Neural progenitor cell (in vitro differentiated cells): Measurements from ENCODE around the gene ADCY9. TPM values are rescaled to one million over a fixed set of nuclear protein-coding genes. Genes with fewer than 3 reads are reported as not detected.

Experiments used
- DNase-seq: peaks from one replicate; pipeline ENCODE4 v3.0.0-alpha.2; 2016; ENCODE audit warnings: low spot score
- H2AFZ ChIP-seq: fragments of 200-600 bp; sonication (generic); replicated peaks from 2 replicates; pipeline ENCODE4 v1.6.1; 2016; ENCODE audit warnings: antibody characterized with exemption
- H3F3A ChIP-seq: fragments of 200-600 bp; sonication (generic); 2 replicates; pipeline ENCODE4 v1.6.1; 2016; ENCODE audit warnings: antibody characterized with exemption, low read depth
- H3K27ac ChIP-seq: fragments of 200-600 bp; sonication (generic); 2 replicates; pipeline ENCODE4 v1.5.1; 2016; ENCODE audit warnings: mild to moderate bottlenecking
- H3K27me3 ChIP-seq: fragments of 200-600 bp; sonication (generic); 2 replicates; pipeline ENCODE4 v1.6.1; 2016; ENCODE audit warnings: mild to moderate bottlenecking, moderate library complexity
- H3K36me3 ChIP-seq: fragments of 200-600 bp; sonication (generic); 2 replicates; pipeline ENCODE4 v1.5.1; 2016
- H3K4me1 ChIP-seq: fragments of 200-600 bp; sonication (generic); 2 replicates; pipeline ENCODE4 v1.6.1; 2016; ENCODE audit warnings: mixed run types
- H3K4me2 ChIP-seq: fragments of 200-600 bp; sonication (generic); 2 replicates; pipeline ENCODE4 v1.6.1; 2016
- H3K4me3 ChIP-seq: fragments of 200-600 bp; sonication (generic); 2 replicates; pipeline ENCODE4 v1.5.1; 2016
- H3K79me2 ChIP-seq: fragments of 200-600 bp; sonication (generic); 2 replicates; pipeline ENCODE4 v1.6.1; 2016; ENCODE audit warnings: low read depth
- H3K9ac ChIP-seq: fragments of 200-600 bp; sonication (generic); 2 replicates; pipeline ENCODE4 v1.6.1; 2016
- H3K9me3 ChIP-seq: fragments of 200-600 bp; sonication (generic); 2 replicates; pipeline ENCODE4 v1.5.1; 2016; ENCODE audit warnings: low read depth
- H4K20me1 ChIP-seq: fragments of 200-600 bp; sonication (generic); 2 replicates; pipeline ENCODE4 v1.6.1; 2016; ENCODE audit warnings: low read depth
- H3K27ac Mint-ChIP-seq: 3 replicates; pipeline ENCODE4 v1.8.0; 2021; ENCODE audit warnings: mixed read lengths
- H3K27me3 Mint-ChIP-seq: 2 replicates; pipeline ENCODE4 v1.8.0; 2022; ENCODE audit warnings: low read depth, mild to moderate bottlenecking, inconsistent platforms, moderate library complexity, mixed read lengths; ENCODE audit not compliant: insufficient read depth
- H3K36me3 Mint-ChIP-seq: 3 replicates; pipeline ENCODE4 v1.8.0; 2021; ENCODE audit warnings: mixed read lengths
- H3K4me1 Mint-ChIP-seq: 3 replicates; pipeline ENCODE4 v1.8.0; 2021; ENCODE audit warnings: mixed read lengths
- H3K4me3 Mint-ChIP-seq: 3 replicates; pipeline ENCODE4 v1.8.0; 2021; ENCODE audit warnings: mild to moderate bottlenecking, moderate library complexity, mixed read lengths
- H3K9me3 Mint-ChIP-seq: 3 replicates; pipeline ENCODE4 v1.8.0; 2020; ENCODE audit warnings: mixed read lengths
- CTCF ChIP-seq: fragments of 200-600 bp; sonication (generic); IDR thresholded peaks from 2 replicates; pipeline ENCODE4 v1.5.1; 2017; ENCODE audit warnings: antibody characterized with exemption, mild to moderate bottlenecking
- EZH2 ChIP-seq: fragments of 200-600 bp; sonication (generic); IDR thresholded peaks from 2 replicates; pipeline ENCODE4 v1.6.1; 2017; ENCODE audit warnings: antibody characterized with exemption, mild to moderate bottlenecking, moderate library complexity
- EZH2phosphoT487 ChIP-seq: fragments of 200-600 bp; sonication (generic); IDR thresholded peaks from 2 replicates; pipeline ENCODE4 v1.6.1; 2017; ENCODE audit warnings: antibody characterized with exemption
- total RNA-seq: library from RNA; depleted of rRNA; stranded (reverse); fragments of >200 nt; gene quantifications from 2 replicates; pipeline ENCODE4 v1.2.3, GENCODE V29; 2015; ENCODE audit warnings: low replicate concordance

Gene ADCY9
- total RNA-seq, 1 donor from 2014 or later, result 1.2 TPM

DNA sequence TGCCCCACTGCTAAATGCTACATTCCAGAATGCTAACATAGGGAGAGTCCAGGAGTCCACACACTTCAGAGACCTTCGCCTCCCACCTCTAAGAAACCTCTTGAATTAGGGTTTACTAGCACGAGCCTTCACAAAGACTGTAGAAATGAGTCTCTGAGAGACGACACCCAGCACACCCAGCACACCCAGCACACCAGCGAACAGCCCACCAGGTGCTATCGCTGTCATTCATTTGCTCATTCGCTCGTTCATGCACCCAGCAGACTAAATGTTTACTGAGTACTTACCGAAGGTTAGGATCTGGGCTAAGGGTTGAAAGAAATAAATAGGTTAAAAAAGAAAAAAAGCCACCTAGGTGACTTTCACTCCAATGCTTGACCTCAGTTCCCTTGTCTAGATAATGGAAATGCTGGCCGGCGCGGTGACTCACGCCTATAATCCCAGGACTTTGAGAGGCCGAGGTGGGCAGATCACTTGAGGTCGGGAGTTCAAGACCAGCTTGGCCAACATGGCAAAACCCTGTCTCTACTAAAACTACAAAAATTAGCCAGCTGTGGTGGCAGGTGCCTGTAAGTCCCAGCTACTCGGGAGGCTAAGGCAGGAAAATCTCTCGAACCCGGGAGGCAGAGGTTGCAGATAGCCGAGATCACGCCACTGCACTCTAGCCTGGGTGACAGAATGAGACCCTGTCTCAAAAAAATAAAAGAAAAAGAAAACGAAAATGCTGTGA, 100.8 kb downstream of the ADCY9 start:
- Histone ChIP-seq H3K9ac (no peak overlapping the region), H3K4me3 (no peak overlapping the region), H3K4me1 (peaks cover 10% of the 10 kb centered on the region), H3K9me3 (no peaks in the 10 kb centered on the region), H3K27me3 (no peaks in the 10 kb centered on the region), H3K27ac (no peak overlapping the region), H3K79me2 (no peaks in the 10 kb centered on the region), H3K36me3 (no peaks in the 10 kb centered on the region), H4K20me1 (no peaks in the 10 kb centered on the region), H3F3A (peaks cover 5% of the 10 kb centered on the region), H2AFZ (no peak overlapping the region), H3K4me2 (no peak overlapping the region)
- DNase-seq, result no peak
- TF ChIP-seq EZH2phosphoT487 (no peak), EZH2 (no peak)
- peaks cover 19% of the 10 kb centered on the region for H3K4me1 Mint-ChIP-seq
- peaks cover 2% of the 10 kb centered on the region for H3K27me3 Mint-ChIP-seq
- H3K36me3 Mint-ChIP-seq, result no peaks in the 10 kb centered on the region
- no peaks in the 10 kb centered on the region for H3K9me3 Mint-ChIP-seq
- peak overlapping the region; percentile 50 for H3K27ac Mint-ChIP-seq
- no peak overlapping the region for H3K4me3 Mint-ChIP-seq

GRCh38 chr16:4011940-4012629, 104.2 kb downstream of the ADCY9 start:
- Mint-ChIP-seq H3K4me3 (no peak overlapping the region), H3K27ac (no peak overlapping the region), H3K27me3 (peaks cover 4% of the 10 kb centered on the region), H3K36me3 (no peaks in the 10 kb centered on the region), H3K4me1 (peaks cover 22% of the 10 kb centered on the region), H3K9me3 (no peaks in the 10 kb centered on the region)
- no peak overlapping the region for H3K9ac ChIP-seq
- no peak for DNase-seq
- H3F3A ChIP-seq, result peaks cover 5% of the 10 kb centered on the region
- no peak overlapping the region for H2AFZ ChIP-seq
- peaks cover 10% of the 10 kb centered on the region for H3K4me1 ChIP-seq
- no peaks in the 10 kb centered on the region for H3K79me2 ChIP-seq
- no peaks in the 10 kb centered on the region for H3K27me3 ChIP-seq
- no peaks in the 10 kb centered on the region for H3K36me3 ChIP-seq
- H3K4me2 ChIP-seq, result no peak overlapping the region
- H4K20me1 ChIP-seq, result no peaks in the 10 kb centered on the region
- no peaks in the 10 kb centered on the region for H3K9me3 ChIP-seq
- no peak overlapping the region for H3K4me3 ChIP-seq
- TF ChIP-seq EZH2phosphoT487 (no peak), EZH2 (no peak), CTCF (no peak)
- no peak overlapping the region for H3K27ac ChIP-seq

DNA sequence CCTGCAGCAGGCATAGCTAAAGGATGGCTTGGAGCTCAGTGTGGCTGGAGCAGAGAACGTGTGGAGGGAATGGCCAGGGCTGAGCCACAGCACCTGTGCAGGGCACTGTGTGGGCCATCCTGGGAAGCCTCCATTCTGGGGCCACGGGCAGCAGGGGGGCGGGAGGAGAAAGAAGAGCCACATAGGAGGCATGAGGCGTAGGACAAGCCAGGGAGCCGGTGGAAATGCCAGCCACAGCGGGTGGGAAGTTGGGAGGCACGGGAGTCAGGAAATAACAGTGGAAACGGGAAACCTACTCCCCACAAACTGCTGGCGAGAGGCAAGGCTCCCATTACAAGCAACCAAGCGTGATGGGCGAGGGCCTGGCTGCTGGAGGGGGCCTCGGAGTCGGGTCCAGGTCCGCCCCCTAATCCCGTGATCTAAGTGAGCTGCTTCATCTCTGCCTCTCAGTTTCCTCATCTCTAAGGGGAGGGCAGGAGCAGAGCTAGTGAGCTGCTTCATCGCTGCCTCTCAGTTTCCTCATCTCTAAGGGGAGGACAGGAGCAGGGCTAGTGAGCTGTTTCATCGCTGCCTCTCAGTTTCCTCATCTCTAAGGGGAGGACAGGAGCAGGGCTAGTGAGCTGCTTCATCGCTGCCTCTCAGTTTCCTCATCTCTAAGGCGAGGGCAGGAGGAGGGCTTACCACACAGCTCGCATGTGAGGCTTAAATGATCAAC, 104.9 kb downstream of the ADCY9 start:
- DNase-seq, result peak; percentile 34
- Histone ChIP-seq H3K4me2 (peak overlapping the region; percentile 35), H3K27me3 (no peaks in the 10 kb centered on the region), H3K4me1 (peaks cover 10% of the 10 kb centered on the region), H3K4me3 (no peak overlapping the region), H3K36me3 (no peaks in the 10 kb centered on the region), H4K20me1 (no peaks in the 10 kb centered on the region), H3K9ac (no peak overlapping the region), H3K79me2 (no peaks in the 10 kb centered on the region), H3F3A (peaks cover 5% of the 10 kb centered on the region), H2AFZ (peak overlapping the region; percentile 57), H3K9me3 (no peaks in the 10 kb centered on the region), H3K27ac (no peak overlapping the region)
- Mint-ChIP-seq H3K4me1 (peaks cover 22% of the 10 kb centered on the region), H3K27ac (peak overlapping the region; percentile 76), H3K36me3 (no peaks in the 10 kb centered on the region), H3K27me3 (peaks cover 4% of the 10 kb centered on the region), H3K9me3 (no peaks in the 10 kb centered on the region), H3K4me3 (peak overlapping the region; percentile 29)
- TF ChIP-seq EZH2 (no peak), CTCF (no peak), EZH2phosphoT487 (no peak)
